HG02759 (cell line): Measurements from ENCODE around the gene RAD9A.

Experiments used
- ATAC-seq: cut with Tn5 transposase; IDR thresholded peaks from one replicate; pipeline ENCODE4 v1.9.1; 2021; ENCODE audit warnings: mild to moderate bottlenecking, moderate library complexity; ENCODE audit not compliant: unreplicated experiment

The RAD9A gene

DNA sequence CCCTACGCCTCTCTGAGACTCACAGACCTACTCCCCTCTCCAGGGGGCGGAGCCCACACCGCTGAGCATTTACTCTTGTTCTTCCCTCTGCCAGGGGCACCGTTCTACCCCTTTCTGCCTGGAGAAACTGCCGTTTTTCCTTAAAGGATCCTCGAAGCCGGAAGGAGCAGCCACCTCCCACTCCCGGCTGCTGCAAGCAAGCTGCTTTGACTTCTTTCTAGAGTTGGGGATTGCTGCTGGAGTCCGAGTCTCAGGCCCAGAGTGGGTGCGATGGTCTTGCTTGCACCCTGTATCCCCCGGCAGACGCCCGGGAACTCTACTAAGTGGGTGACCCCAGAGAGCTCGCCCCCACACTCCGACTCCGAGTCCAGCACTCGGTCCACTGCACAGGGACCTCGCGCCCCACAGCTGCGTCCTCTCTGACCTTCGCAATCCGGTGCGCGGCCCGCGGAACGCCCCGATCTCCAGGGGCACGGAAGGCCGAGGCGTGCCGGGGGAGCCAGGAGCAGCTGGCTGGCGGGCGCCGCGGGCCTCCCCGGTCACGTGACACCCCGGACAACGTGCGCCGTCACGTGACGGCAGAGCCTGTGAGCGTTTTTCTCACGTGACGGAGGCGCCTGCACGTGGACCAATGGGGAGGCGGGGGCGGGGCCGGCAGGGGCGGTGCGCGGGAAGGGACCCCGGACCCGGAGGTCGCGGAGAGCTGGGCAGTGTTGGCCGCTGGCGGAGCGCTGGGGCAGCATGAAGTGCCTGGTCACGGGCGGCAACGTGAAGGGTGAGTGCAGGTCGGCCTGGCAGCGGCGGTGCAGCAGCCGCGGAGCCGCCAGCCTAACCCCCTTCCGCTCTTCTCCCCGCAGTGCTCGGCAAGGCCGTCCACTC, at the start of gene RAD9A:
Gene RAD9A (plus strand): TSS at position 683 of the 879 bp plus-strand sequence. CDS start 59 bp downstream, at position 742.
- peak; percentile 82 for ATAC-seq

GRCh38 chr11:67344264-67344663, 47.5 kb upstream of the RAD9A start:
- ATAC-seq: no peak

GRCh38 chr11:67345247-67345919, 46.4 kb upstream of the RAD9A start:
- ATAC-seq: no peak

DNA sequence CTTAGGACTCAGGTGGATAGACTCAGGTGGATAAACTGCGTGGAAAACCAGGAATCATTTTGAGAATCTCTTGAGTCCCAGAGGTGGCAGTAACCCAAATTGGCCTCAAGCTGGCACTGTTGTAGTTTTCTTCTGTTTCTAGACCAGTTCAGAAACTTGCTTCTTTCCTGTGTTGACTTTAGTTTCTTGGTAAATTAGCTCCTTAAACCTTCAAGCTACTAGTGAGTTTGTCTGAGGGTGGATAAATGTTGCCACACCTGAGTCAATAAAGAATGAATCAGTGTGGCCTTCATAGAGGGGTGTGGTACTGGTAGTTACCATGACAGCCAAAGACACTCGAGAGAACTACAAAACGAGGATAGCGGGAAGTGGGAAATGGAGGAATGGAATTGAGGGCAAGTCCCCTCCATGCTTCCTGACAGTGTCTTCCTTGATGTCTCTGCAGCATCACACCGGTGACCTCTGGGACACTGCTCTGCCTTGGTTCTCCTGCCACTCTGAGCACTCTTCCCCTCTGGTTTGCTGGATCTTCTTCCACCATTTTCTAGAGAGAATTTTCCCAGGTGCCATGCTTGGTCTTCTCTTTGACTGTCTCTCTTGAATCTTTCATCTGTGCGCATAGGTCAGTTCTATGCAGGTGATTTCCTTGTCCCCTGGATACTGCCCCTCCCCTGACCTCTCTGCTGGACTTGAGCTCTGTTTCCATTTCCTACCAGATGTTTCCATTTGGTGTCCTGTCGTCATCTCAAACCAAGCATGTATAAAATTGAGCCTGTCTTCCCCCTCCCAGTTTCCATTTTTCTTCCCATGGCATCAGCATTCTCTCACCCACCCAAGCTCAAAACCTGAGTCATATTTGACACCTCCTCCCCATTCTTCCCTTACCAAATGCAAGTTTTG, 45.6 kb upstream of the RAD9A start:
- no peak for ATAC-seq

DNA sequence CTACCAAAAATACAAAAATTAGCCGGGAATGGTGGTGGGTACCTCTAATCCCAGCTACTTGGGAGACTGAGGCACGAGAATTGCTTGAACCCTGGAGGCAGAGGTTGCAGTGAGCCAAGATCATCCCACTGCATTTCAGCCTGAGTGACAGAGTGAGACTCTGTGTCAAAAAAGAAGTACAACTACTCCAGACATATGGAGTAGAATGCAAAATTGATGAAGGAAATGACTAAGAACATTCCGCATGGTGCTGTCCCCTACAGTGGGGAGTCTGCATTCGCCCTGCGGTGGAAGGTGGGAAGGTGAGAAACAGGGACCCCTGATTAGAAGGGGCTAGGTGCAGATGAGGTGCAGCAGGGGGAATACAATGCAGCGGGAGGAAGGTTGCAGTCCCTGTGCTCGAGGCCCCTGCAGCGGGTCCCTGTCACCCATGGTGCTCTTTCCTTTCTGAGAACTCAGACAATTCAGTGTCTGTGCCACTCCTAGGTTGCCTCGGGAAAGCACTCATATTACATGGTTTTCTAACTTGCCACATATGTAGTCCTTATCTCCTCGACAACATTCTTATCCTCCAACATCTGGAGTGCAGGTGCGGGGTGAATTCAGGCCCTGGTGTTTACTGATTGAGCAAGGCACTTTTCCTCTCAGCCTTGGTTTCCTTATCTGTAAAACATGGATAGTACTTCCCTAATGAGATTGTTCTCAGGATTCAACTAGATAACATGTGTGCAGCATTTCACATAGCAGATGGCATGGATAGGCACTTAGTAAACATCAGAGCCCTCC, 43.6 kb upstream of the RAD9A start:
- no peak for ATAC-seq

GRCh38 chr11:67349036-67349435, 42.8 kb upstream of the RAD9A start:
- no peak for ATAC-seq

DNA sequence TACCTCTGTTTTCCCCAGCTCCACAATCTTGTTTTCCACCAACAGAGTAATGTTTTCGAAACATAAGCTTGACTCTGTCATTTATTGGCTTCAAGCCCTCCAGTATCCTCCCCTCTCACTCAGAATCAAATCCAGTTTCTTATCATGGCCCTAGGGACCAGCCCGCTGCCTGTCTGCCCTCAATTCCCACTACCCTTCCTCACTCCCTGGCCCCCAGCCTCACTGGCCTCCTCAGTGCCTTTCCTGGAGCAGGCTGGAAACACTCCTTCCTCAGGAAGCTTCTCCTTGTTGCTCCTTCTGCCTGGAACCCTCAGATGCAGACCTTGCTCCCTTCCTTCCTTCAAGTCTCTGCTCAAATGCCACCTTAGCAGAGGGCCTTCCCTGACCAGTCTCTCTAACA, 42.3 kb upstream of the RAD9A start:
- no peak for ATAC-seq

- ATAC-seq: no peak
Observed at GRCh38 chr11:67349928-67350465, 41.8 kb upstream of the RAD9A start.

GRCh38 chr11:67351275-67352005, 40.3 kb upstream of the RAD9A start:
- no peak for ATAC-seq

- ATAC-seq: peak; percentile 5
Observed at GRCh38 chr11:67352546-67353316, 39.1 kb upstream of the RAD9A start.

- peak; percentile 83 for ATAC-seq
Observed at GRCh38 chr11:67353317-67354074, 38.3 kb upstream of the RAD9A start, which contains the start of gene POLD4. POLD4 (minus strand) TSS chr11:67353546; CDS start chr11:67353399, 147 bp downstream.

GRCh38 chr11:67354075-67355022, 37.4 kb upstream of the RAD9A start:
- ATAC-seq: no peak

- no peak for ATAC-seq
Observed at GRCh38 chr11:67355023-67355793, 36.6 kb upstream of the RAD9A start.

DNA sequence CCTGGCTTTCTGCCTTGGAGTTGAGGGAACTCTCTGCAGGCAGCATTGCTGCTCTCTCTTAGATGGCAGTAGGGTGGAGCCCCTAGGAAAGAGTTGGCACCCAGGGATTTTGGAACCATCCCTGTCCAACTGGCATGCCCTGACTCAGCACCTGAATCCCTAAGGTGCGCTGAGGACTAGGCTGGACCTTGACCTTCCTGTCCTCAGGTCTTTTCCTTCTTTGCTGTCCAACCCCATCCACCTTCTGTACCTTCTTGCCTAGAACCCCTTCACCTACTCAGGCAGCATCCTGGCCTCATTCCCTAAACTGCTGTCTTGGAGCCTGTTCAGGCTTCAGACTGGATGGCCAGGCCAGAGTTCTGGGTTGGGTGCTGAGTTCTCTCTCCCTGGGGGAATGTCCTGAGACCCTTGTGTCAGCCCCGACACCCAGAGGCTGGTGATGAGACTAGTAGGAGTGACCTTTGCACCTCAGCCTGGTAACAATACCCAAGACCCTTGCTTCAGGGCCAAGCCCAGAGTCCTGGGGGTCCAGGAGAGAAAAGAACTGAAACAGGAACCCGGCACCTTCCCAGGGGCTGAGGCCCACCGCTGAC, 35.9 kb upstream of the RAD9A start:
- ATAC-seq: no peak

- no peak for ATAC-seq
Observed at GRCh38 chr11:67356387-67356863, 35.4 kb upstream of the RAD9A start.
